ENCODE data around the gene LTF. TPM values are rescaled to one million over a fixed set of nuclear protein-coding genes. Genes with fewer than 3 reads are reported as not detected.
"Not testable (repeated sequence)": the region's sequence is repeated elsewhere in the genome, so short reads cannot be mapped to it uniquely, and the experiment has no call there.

The LTF gene
- total and polyA plus RNA-seq, 4 donors = 0.13 to 5.5 (median 1.9) TPM

DNA sequence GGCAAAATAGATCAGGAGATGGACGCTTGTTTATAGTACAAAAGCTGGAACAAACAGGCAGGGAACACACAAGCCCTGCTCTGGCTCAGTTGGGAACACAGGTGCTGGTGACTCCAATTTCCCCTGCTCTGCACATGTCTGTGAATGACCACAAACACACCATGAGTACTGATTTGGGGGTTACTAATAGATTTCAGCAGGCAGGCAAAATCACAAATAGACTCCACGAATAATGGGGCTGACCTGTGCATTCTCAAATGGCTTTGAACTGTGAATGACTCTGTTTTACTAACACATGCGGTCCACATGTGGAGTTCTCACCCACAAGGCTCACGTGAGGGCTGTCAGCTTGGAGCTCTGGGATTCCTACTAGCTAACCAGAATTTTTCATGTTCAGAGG, 37.0 kb upstream of the LTF start:
- DNase-seq = no peak

DNA sequence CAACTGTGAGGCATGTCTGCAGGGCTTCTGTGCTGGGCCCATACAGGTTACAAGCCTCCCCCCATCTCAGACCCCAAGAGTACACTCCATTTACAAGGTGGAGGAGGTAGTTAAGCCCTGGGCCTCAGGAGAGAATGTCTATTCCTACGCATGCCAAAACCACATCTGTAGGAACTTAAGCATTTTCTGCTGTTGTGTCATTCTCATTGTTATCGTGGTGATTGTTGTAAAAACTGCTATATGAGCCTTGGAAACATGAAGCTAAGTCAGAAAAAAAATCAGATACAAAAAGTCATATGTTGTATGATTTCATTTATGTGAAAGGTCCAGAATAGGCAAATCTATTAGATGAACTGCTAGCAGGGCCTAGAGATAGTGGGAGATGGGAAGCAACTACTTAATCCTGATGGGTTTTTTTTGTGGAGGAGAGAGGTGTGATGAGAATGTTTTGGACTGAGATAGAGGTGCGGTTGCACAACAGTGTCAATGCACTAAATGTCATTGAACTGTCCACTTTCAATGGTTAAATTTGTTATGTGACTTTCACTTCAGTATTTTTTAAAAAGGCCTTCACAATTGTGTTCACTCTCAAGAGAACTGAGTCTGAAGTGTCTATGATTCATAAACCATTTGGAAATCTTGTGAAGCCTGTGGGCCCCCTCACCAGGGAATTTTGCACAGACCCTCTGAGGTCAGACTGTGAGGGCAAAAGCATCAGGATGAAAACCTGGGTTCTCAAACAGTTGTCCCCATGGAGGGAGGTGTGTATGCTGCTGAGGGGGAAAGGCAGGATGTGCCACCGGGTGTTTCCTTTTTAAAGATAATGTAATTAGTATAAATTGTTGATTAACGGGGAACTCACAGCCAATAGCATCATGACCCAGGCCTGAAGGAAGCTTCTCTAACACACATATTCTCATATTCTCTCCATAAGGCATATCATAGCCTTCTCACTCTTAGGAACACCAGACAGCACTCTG, 36.2 kb upstream of the LTF start:
- WGBS, 2 donors = 80 to 81% methylated on average over 5 of the region's 5 CpGs

More for the DNA sequence above, 37.0 kb upstream of the LTF start:
- ATAC-seq (ENCODE audit: low FRiP score) = no peak
- Histone ChIP-seq H3K36me3 (ENCODE audit: control insufficient read depth in 1 of 2, insufficient read depth in 2 of 2, low read length in 1 of 2) (no peaks in the 10 kb centered on the region), H3K27me3 (ENCODE audit: control insufficient read depth in 1 of 2, insufficient read depth in 2 of 2, low read length in 1 of 2) (no peaks in the 10 kb centered on the region), H3K9me3 (ENCODE audit: control insufficient read depth, low read length) (no peaks in the 10 kb centered on the region), H3K4me3 (ENCODE audit: low read length in 2 of 2) (no peak overlapping the region), H3K27ac (ENCODE audit: low read depth in 1 of 2, low read length in 2 of 2) (no peak overlapping the region), H3K4me1 (ENCODE audit: control insufficient read depth in 1 of 2, insufficient read depth in 2 of 2, low read length in 2 of 2) (no peaks in the 10 kb centered on the region)
- intact Hi-C loops (cut with DNase I) = no loop called here
- WGBS, 2 donors = 53 to 66% methylated on average over 4 of the region's 4 CpGs

DNA sequence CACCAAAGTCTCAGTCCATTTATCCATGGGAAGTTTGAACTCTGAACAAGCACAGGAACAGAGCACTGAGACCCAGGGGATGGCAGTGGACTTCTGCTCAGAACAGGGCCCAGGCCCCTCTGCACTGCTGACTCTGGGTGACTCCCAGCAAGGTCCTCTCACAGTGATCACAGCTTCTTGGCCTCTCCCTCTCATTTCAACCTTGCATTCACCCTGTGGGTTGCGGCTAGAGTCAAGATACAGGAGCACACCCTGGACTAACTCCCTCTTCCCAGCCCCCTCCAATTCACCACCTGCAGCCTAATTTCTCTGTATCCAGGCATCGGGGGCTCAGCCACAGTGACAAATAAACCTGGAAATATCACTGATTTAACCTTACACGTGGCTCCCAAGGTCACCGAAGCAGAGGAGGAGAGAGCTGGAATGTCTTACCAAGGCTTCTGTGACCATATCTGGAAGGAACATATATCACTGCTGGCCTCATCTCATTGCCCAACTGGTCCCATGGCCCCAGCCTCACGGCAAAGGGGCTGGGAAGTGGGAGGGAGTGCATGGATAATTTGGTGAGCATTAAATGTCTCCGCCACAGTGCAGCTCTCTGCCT, 34.3 kb upstream of the LTF start:
- WGBS, 2 donors = 77 to 78% methylated on average over 6 of the region's 6 CpGs
- no peak for ATAC-seq (ENCODE audit: low FRiP score)
- Histone ChIP-seq H3K27ac (ENCODE audit: low read depth in 1 of 2, low read length in 2 of 2) (no peak overlapping the region), H3K4me1 (ENCODE audit: control insufficient read depth in 1 of 2, insufficient read depth in 2 of 2, low read length in 2 of 2) (no peaks in the 10 kb centered on the region), H3K9me3 (ENCODE audit: control insufficient read depth, low read length) (no peaks in the 10 kb centered on the region), H3K27me3 (ENCODE audit: control insufficient read depth in 1 of 2, insufficient read depth in 2 of 2, low read length in 1 of 2) (no peaks in the 10 kb centered on the region), H3K4me3 (ENCODE audit: low read length in 2 of 2) (no peak overlapping the region), H3K36me3 (ENCODE audit: control insufficient read depth in 1 of 2, insufficient read depth in 2 of 2, low read length in 1 of 2) (no peaks in the 10 kb centered on the region)
- intact Hi-C loops (cut with DNase I) = no loop called here
- no peak for DNase-seq

More for the DNA sequence above, 36.2 kb upstream of the LTF start:
- DNase-seq (no peak), ATAC-seq (ENCODE audit: low FRiP score) (no peak)
- H3K36me3 ChIP-seq (ENCODE audit: control insufficient read depth in 1 of 2, insufficient read depth in 2 of 2, low read length in 1 of 2) = no peaks in the 10 kb centered on the region
- no peaks in the 10 kb centered on the region for H3K4me1 ChIP-seq (ENCODE audit: control insufficient read depth in 1 of 2, insufficient read depth in 2 of 2, low read length in 2 of 2)
- intact Hi-C loops (cut with DNase I) = no loop called here
- H3K27me3 ChIP-seq (ENCODE audit: control insufficient read depth in 1 of 2, insufficient read depth in 2 of 2, low read length in 1 of 2) = no peaks in the 10 kb centered on the region
- no peak overlapping the region for H3K27ac ChIP-seq (ENCODE audit: low read depth in 1 of 2, low read length in 2 of 2)
- H3K9me3 ChIP-seq (ENCODE audit: control insufficient read depth, low read length) = no peaks in the 10 kb centered on the region
- no peak overlapping the region for H3K4me3 ChIP-seq (ENCODE audit: low read length in 2 of 2)

DNA sequence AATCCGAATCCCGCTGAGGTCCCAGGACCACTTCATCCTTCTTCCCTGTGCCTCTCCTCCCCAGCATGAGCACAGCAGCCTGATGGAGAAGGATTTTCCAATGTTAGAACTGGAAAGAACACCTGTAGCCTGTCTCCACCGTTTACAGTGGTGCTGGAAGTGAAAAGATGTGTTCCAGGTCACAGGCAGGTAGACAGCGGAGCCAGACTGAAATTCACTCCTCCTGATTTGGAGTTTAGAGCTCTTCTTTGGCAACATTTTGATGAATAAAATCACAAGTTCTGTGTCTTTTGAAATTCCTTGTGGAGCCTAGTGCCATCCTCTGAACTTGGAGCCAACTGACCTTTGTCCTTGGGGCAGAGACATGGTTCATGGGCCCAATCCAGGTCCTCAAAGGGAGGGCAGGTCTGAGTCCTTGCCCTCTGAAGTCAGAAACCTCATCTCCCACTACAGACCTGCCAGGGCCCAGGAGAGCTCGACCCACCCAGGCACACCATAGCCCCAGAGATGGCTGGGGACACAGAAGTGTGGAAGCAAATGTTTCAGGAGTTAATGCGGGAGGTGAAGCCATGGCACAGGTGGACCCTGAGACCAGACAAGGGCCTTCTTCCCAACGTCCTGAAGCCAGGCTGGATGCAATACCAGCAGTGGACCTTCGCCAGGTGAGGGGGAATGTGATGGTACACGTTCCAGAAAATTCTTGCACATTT, 33.0 kb upstream of the LTF start, which contains the start of gene RTP3:
TSS of gene RTP3 (plus strand) at position 421 of the 710 bp plus-strand sequence. CDS start at position 508, 87 bp downstream.
- H3K36me3 ChIP-seq (ENCODE audit: control insufficient read depth in 1 of 2, insufficient read depth in 2 of 2, low read length in 1 of 2) = no peaks in the 10 kb centered on the region
- intact Hi-C loops (cut with DNase I) = no loop called here
- 71 to 75% methylated on average over 9 of the region's 9 CpGs for WGBS, 2 donors
- H3K9me3 ChIP-seq (ENCODE audit: control insufficient read depth, low read length) = no peaks in the 10 kb centered on the region
- no peaks in the 10 kb centered on the region for H3K4me1 ChIP-seq (ENCODE audit: control insufficient read depth in 1 of 2, insufficient read depth in 2 of 2, low read length in 2 of 2)
- H3K27me3 ChIP-seq (ENCODE audit: control insufficient read depth in 1 of 2, insufficient read depth in 2 of 2, low read length in 1 of 2) = no peaks in the 10 kb centered on the region
- H3K4me3 ChIP-seq (ENCODE audit: low read length in 2 of 2) = no peak within 1 kb of the TSS
- DNase-seq (no peak), ATAC-seq (ENCODE audit: low FRiP score) (no peak)
- H3K27ac ChIP-seq (ENCODE audit: low read depth in 1 of 2, low read length in 2 of 2) = no peak within 1 kb of the TSS

DNA sequence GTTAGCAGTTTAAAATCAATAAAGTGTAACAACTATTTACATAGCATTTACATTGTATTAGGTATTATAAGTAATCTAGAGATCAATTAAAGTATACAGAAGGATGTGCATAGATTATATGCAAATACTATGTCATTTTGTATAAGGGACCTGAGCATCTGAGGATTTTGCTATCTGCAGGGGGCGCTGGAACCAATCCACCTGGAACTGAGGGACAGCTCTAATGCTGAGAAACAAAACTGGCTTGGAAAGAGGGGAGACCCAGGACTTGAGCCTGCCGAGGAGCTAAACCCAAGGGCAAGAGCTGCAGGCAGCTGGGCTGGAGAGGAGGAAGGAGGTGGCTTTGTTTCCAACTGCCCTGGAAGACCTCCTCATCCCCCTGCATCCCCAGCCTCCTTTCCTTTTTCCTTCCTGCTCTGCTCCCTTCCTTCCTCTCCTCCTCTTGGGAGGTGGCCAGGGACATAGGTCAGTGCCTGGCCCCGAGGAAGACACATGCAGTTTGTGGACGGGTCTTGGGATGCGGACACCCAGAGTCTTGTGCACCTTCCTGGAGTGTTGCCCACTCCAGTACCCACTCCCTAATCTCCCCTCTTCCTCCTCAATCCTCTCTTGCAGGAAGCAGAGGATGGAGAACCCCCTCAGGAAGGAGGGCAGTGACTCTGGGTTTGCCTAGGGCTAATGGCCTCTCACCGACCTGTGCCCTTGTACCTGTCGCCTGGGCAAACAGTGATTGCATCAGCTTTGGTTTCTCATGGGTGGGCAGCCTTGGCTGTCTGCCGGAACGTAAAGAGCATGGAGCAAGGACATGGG, 32.2 kb upstream of the LTF start:
- no peaks in the 10 kb centered on the region for H3K27me3 ChIP-seq (ENCODE audit: control insufficient read depth in 1 of 2, insufficient read depth in 2 of 2, low read length in 1 of 2)
- no peaks in the 10 kb centered on the region for H3K4me1 ChIP-seq (ENCODE audit: control insufficient read depth in 1 of 2, insufficient read depth in 2 of 2, low read length in 2 of 2)
- H3K36me3 ChIP-seq (ENCODE audit: control insufficient read depth in 1 of 2, insufficient read depth in 2 of 2, low read length in 1 of 2) = no peaks in the 10 kb centered on the region
- H3K27ac ChIP-seq (ENCODE audit: low read depth in 1 of 2, low read length in 2 of 2) = no peak overlapping the region
- no peaks in the 10 kb centered on the region for H3K9me3 ChIP-seq (ENCODE audit: control insufficient read depth, low read length)
- DNase-seq = no peak
- ATAC-seq (ENCODE audit: low FRiP score) = no peak
- intact Hi-C loops (cut with DNase I) = no loop called here
- no peak overlapping the region for H3K4me3 ChIP-seq (ENCODE audit: low read length in 2 of 2)
- 67 to 68% methylated on average over 9 of the region's 9 CpGs for WGBS, 2 donors

GRCh38 chr3:46495901-46496456, 31.3 kb upstream of the LTF start:
- Histone ChIP-seq H3K9me3 (ENCODE audit: control insufficient read depth, low read length) (no peaks in the 10 kb centered on the region), H3K4me1 (ENCODE audit: control insufficient read depth in 1 of 2, insufficient read depth in 2 of 2, low read length in 2 of 2) (no peaks in the 10 kb centered on the region), H3K36me3 (ENCODE audit: control insufficient read depth in 1 of 2, insufficient read depth in 2 of 2, low read length in 1 of 2) (no peaks in the 10 kb centered on the region), H3K4me3 (ENCODE audit: low read length in 2 of 2) (no peak overlapping the region), H3K27me3 (ENCODE audit: control insufficient read depth in 1 of 2, insufficient read depth in 2 of 2, low read length in 1 of 2) (no peaks in the 10 kb centered on the region), H3K27ac (ENCODE audit: low read depth in 1 of 2, low read length in 2 of 2) (no peak overlapping the region)
- ATAC-seq (ENCODE audit: low FRiP score) (no peak), DNase-seq (no peak)
- 86% methylated on average over 5 of the region's 5 CpGs for WGBS, 2 donors
- intact Hi-C loops (cut with DNase I) = no loop called here

DNA sequence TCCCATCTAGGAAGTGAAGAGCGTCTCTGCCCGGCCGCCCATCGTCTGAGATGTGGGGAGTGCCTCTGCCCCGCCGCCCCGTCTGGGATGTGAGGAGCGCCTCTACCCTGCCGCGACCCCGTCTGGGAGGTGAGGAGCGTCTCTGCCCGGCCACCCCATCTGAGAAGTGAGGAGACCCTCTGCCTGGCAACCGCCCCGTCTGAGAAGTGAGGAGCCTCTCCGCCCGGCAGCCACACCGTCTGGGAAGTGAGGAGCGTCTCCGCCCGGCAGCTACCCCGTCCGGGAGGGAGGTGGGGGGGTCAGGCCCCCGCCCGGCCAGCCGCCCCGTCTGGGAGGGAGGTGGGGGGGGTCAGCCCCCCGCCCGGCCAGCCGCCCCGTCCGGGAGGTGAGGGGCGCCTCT, 29.8 kb upstream of the LTF start:
- WGBS, 2 donors = 90 to 96% methylated on average over 9 to 28 of the region's 33 CpGs
- DNase-seq; H3K27ac ChIP-seq (ENCODE audit: low read depth in 1 of 2, low read length in 2 of 2); H3K4me3 ChIP-seq (ENCODE audit: low read length in 2 of 2); H3K27me3 ChIP-seq (ENCODE audit: control insufficient read depth in 1 of 2, insufficient read depth in 2 of 2, low read length in 1 of 2); H3K4me1 ChIP-seq (ENCODE audit: control insufficient read depth in 1 of 2, insufficient read depth in 2 of 2, low read length in 2 of 2); ATAC-seq (ENCODE audit: low FRiP score); intact Hi-C loops (cut with DNase I); H3K36me3 ChIP-seq (ENCODE audit: control insufficient read depth in 1 of 2, insufficient read depth in 2 of 2, low read length in 1 of 2); H3K9me3 ChIP-seq (ENCODE audit: control insufficient read depth, low read length): not testable (repeated sequence)

Data from aorta (tissue), 5 donors.